ENCODE data around the gene STRN4.

STRN4 gene

GRCh38 chr19:46742926-46743480 is 3.2 kb downstream of the STRN4 start:
- no peak for DNase-seq

DNA sequence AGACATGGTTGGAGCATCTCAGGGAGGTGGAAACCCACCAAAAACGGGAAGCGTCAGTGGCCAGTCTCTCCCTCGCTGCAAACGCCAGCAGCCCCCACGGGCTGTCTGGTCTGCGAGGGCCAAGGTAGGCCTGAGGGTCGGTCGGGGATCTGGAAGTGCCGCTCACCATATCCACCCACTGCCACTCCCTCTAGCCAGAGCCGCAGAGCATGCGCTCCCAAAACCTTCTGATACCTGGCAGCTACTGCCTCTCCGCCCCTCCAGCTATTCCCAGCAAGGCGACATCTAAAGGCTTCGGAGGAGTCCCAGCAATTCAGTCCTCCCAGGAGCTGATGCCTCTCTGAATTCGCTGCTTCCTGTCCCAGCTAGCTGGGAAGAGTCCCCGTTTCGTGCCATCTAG is 4.8 kb downstream of the STRN4 start:
- no peak for DNase-seq

DNA sequence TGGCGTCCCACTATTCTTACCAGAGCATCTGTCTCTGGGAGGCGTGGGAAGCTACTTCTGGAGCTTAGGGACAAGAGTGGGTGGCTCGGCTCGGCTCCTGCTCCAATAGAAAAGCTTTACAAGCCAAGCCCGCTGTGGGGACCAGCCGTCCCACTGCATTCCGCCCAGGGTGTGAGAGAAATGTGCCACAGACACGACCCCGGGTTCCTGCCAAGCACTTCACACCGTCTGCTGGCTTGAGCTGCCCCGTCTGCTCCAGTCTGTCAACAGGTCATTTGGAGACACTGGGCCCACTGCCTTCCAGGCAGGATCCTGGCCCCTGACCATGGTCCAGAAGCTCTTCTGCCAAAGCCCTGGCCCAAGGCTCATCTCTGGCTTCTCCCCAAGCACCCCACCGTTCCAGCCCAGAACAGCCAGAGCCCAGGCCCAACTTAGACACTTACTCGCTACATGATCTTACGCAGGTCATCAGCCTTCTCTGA is 6.9 kb downstream of the STRN4 start:
- DNase-seq, result no peak

- DNase-seq, result no peak
Observed at GRCh38 chr19:46737761-46738171, 8.5 kb downstream of the STRN4 start.

DNA sequence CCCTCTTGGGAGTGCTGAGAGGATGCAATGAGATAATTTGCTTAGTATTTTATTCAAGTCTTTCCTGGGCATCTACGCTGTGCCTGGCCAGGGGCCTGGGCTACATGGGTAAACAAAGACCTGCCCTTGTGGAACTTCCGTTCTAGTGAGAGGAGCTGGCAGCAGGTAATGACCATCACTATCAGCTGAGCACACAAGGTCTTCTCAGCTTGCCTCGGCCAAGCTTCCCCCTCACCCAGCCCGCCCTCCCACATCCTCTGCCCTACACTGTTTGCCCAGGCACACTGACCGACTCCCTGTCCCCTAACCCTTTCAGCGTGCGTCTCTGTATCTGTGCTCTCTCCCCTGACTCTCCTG is 9.0 kb downstream of the STRN4 start:
- no peak for DNase-seq

- DNase-seq, result no peak
Observed at GRCh38 chr19:46736531-46737297, 9.5 kb downstream of the STRN4 start.

DNA sequence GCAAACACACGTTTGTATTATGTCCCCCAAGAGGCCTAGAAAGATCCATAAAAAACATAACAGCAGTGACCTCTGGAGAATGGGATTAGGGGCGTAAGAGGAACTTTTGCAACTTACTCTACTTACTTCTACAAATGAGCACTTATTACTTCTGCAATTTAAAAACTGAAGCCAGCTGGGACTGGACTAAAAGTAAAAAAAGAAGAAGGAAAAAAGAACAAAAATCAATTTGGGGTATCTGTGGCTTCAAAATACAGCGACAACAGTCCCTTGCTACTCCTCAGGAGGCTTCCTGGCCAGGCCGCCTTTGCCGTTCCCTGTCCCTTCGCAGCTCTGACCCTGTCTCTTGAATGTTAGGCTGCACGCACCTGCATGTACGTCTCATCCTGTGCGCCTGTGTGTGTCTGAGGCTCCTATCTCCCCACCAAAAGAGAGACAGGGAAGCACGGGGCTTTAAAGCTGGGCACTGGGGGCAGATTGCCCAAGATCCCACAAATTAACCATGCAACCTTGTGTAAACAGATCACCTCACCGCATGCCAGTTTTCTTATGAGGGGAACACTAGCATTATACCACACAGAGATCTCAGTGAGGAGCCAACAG is 12.5 kb downstream of the STRN4 start:
- no peak for DNase-seq

GRCh38 chr19:46732966-46733689 is 13.1 kb downstream of the STRN4 start:
- no peak for DNase-seq

GRCh38 chr19:46732172-46732938 is 13.9 kb downstream of the STRN4 start:
- DNase-seq, result no peak

DNA sequence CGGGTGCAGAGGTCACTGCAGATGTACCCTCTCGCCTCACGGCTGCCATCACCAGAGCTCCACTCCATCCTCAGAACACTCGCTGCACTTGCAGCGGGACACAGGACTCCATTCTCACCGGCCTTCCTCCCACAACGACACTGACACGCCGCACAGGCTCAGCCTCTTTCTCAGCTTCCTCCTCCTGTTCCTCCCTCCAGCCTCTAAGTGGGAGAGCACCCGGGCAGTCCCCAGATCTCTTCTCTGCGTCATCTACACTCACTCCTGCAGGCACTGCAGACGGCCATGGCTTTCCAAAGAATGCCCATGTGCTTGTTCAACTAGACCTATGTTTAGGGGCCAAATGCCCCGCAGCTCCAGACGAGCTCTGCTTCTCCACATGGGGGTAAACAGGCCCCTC is 14.7 kb downstream of the STRN4 start:
- no peak for DNase-seq

GRCh38 chr19:46731007-46731501 is 15.2 kb downstream of the STRN4 start:
- no peak for DNase-seq

- DNase-seq, result no peak
Observed at GRCh38 chr19:46730595-46730994, 15.7 kb downstream of the STRN4 start.

- no peak for DNase-seq
Observed at GRCh38 chr19:46730187-46730586, 16.1 kb downstream of the STRN4 start.

DNA sequence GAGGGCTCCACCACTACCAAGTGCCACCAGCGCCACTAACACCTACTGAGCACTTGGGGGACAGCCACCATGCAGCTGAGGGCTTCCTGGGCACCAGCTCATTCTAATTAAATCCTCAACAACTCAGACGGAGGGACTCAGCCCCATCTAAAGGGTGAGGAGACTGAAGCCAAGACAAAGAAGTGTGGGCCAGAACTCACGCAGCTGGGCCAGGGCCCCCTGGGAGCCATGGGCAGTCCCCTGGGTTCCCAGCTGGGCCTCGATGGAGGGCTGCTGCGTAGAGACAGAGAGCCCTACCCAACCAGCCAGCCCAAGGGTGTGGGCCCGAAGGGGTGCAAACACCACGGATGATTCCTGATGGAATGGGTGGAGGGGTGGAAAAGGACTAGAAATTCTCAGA is 16.6 kb downstream of the STRN4 start:
- no peak for DNase-seq

DNA sequence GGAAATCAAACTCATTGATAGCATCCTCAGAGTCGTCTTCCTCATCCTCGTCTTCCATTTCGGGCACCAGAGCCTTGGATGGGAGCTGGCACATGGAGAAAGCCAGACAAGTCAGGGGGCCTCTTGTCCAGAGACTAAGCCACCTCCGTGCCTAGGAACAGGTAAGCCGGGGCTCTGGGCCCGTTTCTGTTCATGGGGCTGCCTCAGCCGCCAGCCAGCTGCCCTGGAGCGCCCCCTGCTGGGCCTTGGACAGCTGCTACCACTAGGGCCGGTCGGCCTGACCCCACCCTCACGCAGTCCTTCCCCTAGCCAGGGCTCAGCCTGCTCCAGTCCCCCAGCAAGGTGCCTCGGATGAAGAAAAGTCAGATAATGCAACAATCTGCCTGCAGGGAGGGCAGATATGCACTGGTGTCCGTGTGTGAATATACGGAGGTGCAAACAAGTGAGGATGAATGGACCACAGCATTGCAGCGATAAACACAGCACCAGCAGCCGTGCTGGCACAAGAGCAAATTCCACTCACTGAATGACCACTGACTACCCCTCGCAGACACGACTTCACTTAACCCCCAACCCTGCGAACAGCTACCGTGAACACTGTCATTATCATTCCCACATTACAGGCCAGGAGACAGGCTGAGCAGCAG is 17.4 kb downstream of the STRN4 start:
- DNase-seq, result peak; percentile 88

DNA sequence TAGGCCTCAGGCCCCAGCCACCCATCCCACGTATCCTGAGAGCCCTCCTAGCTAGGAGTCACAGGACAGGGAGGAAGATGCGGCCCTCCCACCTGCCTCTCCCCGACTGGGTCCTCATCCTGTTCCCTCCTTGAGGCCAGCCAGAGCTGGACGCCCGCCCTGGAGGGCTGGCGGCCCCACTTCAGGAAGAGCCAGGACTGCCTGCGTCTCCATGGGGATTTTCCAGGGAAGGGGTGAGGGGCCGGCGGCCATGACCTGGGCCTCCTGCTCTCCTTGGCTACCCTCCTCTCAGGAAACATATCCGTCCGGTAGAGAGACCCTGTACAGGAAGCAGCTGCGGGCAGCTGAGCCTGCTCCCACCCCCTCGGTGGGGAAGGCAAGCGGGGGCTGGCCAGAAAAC is 18.0 kb downstream of the STRN4 start:
- no peak for DNase-seq

- no peak for DNase-seq
Observed at GRCh38 chr19:46727757-46728156, 18.5 kb downstream of the STRN4 start.

GRCh38 chr19:46726971-46727501 is 19.2 kb downstream of the STRN4 start:
- no peak for DNase-seq

GRCh38 chr19:46726551-46726950 is 19.7 kb downstream of the STRN4 start:
- no peak for DNase-seq

GRCh38 chr19:46725859-46726393 is 20.3 kb downstream of the STRN4 start:
- DNase-seq, result no peak

GRCh38 chr19:46725036-46725820 is 21.0 kb downstream of the STRN4 start:
- DNase-seq, result no peak
